Vagina (tissue), 2 donors: ENCODE results near the gene FRAT1.

Experiments
- POLR2A ChIP-seq, 2 donors: fragments of 450-650 bp; IDR thresholded peaks; one replicate each; pipeline ENCODE4 v1.6.1; 2017; ENCODE audit warnings: antibody characterized with exemption in 2 of 2, mild to moderate bottlenecking in 2 of 2, moderate library complexity in 2 of 2
- POLR2AphosphoS5 ChIP-seq, 2 donors: sonication (generic); formaldehyde crosslinking; IDR thresholded peaks; one replicate each; pipeline ENCODE4 v1.9.0; 2017; ENCODE audit warnings: antibody characterized with exemption in 2 of 2, mild to moderate bottlenecking in 2 of 2, low read depth in 1 of 2; ENCODE audit not compliant: insufficient read depth in 1 of 2
- TF ChIP-seq, protein P1 (sequence below), 3 experiments: fragments of 450-650 bp in 2 of 3; fragments of 200-600 bp in 1 of 3; sonication (generic) in 1 of 3; IDR thresholded peaks; one replicate each; pipeline ENCODE4 v1.5.1; 2017 to 2019; ENCODE audit warnings: antibody characterized with exemption in 3 of 3, mild to moderate bottlenecking in 2 of 3, moderate library complexity in 2 of 3

- TF ChIP-seq, protein P1, sequence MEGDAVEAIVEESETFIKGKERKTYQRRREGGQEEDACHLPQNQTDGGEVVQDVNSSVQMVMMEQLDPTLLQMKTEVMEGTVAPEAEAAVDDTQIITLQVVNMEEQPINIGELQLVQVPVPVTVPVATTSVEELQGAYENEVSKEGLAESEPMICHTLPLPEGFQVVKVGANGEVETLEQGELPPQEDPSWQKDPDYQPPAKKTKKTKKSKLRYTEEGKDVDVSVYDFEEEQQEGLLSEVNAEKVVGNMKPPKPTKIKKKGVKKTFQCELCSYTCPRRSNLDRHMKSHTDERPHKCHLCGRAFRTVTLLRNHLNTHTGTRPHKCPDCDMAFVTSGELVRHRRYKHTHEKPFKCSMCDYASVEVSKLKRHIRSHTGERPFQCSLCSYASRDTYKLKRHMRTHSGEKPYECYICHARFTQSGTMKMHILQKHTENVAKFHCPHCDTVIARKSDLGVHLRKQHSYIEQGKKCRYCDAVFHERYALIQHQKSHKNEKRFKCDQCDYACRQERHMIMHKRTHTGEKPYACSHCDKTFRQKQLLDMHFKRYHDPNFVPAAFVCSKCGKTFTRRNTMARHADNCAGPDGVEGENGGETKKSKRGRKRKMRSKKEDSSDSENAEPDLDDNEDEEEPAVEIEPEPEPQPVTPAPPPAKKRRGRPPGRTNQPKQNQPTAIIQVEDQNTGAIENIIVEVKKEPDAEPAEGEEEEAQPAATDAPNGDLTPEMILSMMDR (IDR thresholded peaks at IDR 0.05), result no peak
- TF ChIP-seq POLR2A (IDR thresholded peaks at IDR 0.05) (no peak), POLR2AphosphoS5 (IDR thresholded peaks at IDR 0.05; ENCODE audit: insufficient read depth in 1 of 2, low read depth in 1 of 2) (no peak)
These were observed 30.9 kb downstream of the FRAT1 start for GRCh38 chr10:97349752-97350513.
